Measurements from ENCODE around the gene TENM4.
"Not testable (repeated sequence)": the region's sequence is repeated elsewhere in the genome, so short reads cannot be mapped to it uniquely, and the experiment has no call there.

The TENM4 gene

GRCh38 chr11:78641541-78641940 lies 799.3 kb downstream of the TENM4 start:
- no peak overlapping the region for H3K4me3 ChIP-seq
- no peak overlapping the region for H3K27ac ChIP-seq

DNA sequence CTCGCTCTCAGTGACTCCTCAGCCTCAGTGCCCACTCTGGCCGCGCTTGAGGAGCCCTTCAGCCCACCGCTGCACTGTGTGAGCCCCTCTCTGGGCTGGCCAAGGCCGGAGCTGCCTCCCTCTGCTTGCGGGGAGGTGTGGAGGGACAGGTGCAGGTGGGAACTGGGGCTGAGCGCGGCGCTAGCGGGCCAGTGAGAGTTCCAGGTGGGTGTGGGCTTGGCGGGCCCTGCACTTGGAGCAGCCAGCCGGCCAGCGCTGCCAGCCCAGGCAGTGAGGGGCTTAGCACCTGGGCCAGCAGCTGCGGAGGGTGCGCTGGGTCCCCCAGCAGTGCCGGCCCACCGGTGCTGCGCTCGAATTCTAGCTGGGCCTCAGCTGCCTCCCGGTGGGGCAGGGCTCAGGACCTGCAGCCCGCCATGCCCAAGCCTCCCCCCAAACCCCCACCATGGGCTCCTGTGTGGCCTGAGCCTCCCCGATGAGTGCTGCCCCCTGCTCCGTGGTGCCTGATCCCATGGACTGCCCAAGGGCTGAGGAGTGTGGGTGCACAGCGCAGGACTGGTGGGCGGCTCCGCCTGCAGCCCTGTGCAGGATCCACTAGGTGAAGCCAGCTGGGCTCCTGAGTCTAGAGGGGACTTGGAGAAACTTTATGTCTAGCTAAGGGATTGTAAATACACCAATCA lies 802.0 kb downstream of the TENM4 start:
- Histone ChIP-seq H3K4me3 (no peak overlapping the region), H3K27ac (no peak overlapping the region)

- not testable (repeated sequence) for H3K4me3 ChIP-seq, H3K27ac ChIP-seq
These were observed 803.3 kb downstream of the TENM4 start for GRCh38 chr11:78637527-78637926.

DNA sequence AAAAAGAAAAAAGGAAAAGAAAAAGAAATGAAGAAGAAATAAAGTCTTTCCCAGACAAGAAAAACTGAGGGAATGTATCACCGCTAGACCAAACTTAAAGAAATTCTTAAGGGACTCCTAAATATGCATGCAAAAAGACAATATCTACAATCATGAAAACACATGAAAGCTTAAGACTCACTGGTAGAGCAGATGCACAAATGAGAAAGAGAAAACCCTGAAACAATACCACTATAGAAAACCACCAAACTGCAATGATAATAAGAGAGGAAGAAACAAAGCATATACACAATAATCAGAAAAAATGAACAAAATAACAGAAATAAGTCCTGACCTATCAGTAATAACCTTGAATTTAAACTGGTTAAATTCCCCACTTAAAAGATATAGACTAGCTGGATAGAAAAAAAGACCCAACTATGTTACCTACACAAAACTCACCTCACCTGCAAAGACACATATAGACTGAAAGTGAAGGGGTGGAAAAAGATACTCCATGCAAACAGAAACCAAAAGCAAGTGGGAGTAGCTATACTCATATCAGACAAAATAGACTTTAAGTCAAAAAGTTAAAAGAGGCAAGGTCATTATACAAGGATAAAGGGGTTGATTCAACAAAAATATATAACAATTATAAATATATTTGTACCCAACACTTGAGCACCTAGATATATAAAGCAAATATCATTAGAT lies 804.9 kb downstream of the TENM4 start:
- Histone ChIP-seq H3K4me3 (no peak overlapping the region), H3K27ac (no peak overlapping the region)

DNA sequence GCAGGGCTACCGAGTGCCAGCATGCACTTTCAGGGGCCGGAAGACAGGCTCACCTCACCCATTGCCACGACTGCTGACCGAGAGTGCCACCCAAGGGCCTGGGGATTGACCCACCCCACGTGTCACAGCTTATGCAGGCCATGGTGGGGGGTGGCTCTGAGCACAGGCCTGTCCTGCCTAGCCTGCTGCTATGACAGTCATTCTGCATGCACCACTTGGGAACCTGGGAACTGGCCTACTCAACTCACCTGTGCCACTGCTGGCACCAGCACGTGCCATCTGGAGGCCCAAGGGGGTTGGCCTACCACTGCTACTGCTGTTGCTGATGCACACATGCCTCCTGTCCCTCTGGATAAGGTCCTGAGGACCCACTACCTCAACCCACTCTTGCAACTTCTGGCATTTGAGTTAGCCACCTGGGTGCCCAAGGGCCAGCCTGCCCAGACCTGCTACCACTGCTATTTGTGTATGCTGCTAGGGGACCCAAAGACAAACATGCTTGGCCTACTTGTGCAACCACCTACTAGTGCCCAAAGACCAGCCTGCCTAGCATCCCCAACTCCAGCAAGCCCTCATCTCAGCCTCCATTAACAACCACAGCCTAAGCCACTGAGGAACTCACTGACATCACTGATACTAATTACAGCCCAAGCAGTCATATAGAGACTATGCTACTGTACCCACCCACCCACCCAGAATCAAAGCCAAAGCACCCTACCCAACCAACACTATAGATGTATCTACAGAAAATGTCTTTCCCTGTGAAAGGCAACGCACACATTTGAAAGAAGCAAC lies 807.1 kb downstream of the TENM4 start:
- no peak overlapping the region for H3K4me3 ChIP-seq
- H3K27ac ChIP-seq, result no peak overlapping the region

DNA sequence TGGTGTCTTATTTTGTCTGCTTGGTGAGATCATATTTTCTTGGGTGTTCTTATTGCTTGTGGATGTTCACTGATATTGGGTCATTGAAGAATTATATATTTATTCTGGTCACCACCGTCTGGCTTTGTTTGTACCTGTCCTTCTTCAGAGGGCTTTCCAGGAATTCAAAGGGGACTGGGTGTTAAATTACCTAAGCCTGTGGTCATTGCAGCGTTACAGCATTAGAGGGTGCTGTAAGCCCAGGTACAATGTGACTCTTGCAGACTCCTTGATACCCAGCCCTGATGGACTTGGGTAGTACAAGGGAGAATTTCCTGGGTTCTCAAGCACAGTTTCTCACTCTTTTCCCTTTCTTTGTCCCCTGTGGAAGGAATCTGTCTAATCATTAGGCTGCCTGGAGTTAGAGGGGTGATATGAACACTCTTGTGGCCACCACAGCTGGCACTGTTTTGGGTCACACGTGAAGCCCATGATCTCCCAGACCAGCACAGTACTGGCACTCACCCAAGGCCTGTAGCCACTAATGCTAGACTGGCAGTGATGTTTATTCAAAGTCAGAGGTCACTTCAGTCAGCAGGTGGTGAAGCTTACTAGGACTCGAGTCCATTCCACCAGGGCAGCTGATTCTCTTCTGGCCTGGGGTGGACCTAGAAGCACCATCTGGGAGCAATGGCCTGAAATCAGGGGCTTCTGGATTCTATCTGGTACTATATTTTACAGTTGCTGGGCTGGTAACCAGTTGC lies 810.1 kb downstream of the TENM4 start:
- Histone ChIP-seq H3K4me3 (no peak overlapping the region), H3K27ac (no peak overlapping the region)

GRCh38 chr11:78630155-78630554 lies 810.7 kb downstream of the TENM4 start:
- no peak overlapping the region for H3K27ac ChIP-seq
- no peak overlapping the region for H3K4me3 ChIP-seq

- Histone ChIP-seq H3K27ac (no peak overlapping the region), H3K4me3 (no peak overlapping the region)
These were observed 818.2 kb downstream of the TENM4 start for GRCh38 chr11:78622666-78623065.

DNA sequence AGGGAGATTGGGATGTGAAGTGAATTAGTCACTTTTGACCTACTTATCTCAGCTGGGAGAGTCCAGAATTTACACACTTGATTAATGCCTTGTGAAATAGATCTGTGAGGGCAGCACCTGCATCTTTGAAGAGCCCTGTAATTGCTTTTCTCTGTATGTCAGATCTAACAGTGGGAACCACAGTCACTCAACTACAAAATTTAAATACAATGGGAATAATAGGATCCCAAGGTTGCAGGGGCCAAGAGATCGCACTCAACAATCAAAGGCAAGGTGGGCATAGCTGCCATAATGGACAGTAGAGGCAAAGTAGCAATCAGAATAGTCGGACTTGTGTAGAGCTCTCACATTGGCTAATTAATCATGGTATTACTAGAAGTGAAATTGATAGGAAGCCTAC lies 820.7 kb downstream of the TENM4 start:
- H3K27ac ChIP-seq, result no peak overlapping the region
- no peak overlapping the region for H3K4me3 ChIP-seq

DNA sequence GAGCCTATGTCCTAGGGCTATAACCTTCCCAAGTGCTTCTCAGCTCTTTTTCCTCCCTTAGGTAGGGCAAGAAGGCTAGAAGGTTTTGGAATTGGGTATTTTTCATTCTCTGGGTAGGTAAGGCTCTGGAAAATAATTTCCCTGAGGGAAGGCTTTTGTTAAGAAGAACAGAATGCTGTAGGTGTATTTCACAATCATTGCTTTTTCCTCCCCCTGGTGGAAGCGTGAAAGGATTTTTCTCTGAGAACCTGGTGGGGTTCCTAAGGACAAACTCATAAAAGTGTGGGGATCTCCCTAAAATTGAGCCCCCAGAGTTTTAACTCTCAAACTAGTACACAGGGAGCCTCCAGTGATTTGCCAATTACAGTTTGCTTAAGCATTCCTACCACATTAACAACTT lies 825.1 kb downstream of the TENM4 start:
- no peak overlapping the region for H3K4me3 ChIP-seq
- no peak overlapping the region for H3K27ac ChIP-seq

DNA sequence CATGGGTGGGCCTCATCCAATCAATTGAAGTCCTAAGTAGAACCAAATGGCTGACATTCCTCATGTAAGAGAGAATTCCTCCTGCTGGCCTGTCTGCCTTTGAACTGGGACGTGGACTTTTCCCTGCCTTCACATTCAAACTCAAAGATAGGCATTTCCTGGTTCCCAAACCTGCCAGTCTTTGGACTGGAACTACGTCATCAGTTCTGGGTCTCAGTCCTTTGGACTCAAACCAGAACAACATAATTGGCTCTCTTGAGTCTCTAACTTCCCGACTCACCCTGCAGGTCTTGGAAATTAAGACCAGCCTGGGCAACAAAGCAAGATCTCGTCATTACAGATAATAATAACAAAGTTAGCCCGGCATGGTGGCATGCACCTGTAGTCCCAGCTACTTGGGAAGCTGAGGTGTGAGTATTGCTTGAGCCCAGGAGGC lies 827.4 kb downstream of the TENM4 start:
- Histone ChIP-seq H3K27ac (no peak overlapping the region), H3K4me3 (no peak overlapping the region)

DNA sequence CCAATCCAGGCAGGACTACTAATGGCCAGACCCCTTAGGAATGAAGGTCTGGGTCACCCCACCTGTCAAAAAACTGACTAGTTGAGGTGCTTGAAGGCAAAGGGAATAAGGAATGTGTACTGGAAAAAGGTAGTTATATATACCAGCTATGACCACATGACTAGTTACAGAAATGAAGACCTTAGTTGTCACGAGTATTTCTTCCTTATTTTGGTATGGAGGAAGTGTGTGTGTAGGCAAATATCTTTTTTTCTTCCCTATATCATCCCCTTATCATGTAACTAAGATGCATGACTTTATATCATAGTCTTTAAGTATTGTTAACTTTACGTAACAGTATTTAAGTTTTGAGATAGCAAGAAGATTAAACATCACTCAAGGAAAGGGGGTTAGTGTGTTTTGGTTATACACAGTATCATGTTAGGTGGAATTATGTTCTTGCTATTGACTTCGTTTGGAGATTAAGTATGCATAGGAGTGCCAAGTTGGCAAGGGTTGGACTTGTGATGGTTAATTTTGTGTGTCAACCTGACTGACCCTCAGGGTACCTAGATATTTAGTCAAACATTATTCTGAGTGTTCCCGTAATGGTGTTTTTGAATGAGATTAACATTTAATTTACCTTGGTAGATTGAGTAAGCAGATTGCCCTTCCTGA lies 828.0 kb downstream of the TENM4 start:
- H3K4me3 ChIP-seq, result no peak overlapping the region
- no peak overlapping the region for H3K27ac ChIP-seq

- not testable (repeated sequence) for H3K4me3 ChIP-seq
These were observed 831.5 kb downstream of the TENM4 start for GRCh38 chr11:78609321-78609720.

GRCh38 chr11:78607696-78608095 lies 833.1 kb downstream of the TENM4 start:
- no peak overlapping the region for H3K27ac ChIP-seq
- no peak overlapping the region for H3K4me3 ChIP-seq

More at GRCh38 chr11:78609321-78609720, 831.5 kb downstream of the TENM4 start:
- not testable (repeated sequence) for H3K27ac ChIP-seq

GRCh38 chr11:78606667-78607066 lies 834.2 kb downstream of the TENM4 start:
- Histone ChIP-seq H3K4me3 (no peak overlapping the region), H3K27ac (no peak overlapping the region)

- no peak overlapping the region for H3K27ac ChIP-seq
- H3K4me3 ChIP-seq, result no peak overlapping the region
These were observed 835.5 kb downstream of the TENM4 start for GRCh38 chr11:78605296-78605695.

DNA sequence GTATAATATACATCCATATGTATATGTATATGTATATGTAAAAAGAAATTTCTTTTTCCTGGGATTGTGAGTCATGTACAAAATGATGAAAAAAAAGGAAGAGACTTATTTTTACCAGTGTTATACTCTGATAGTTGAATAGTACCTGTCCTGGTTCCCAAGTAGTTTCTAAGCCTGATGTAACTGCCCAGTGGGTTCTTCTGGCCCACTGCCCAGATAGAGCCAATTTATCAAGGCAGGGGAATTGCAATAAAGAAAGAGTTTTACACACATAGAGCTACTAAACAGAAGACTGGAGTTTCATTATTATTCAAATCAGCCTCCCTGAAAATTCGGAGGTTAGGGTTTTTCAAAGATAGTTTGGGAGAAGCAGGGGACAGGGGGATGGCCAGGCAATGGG lies 837.0 kb downstream of the TENM4 start:
- H3K27ac ChIP-seq, result no peak overlapping the region
- H3K4me3 ChIP-seq, result no peak overlapping the region

Data from skin epidermis (tissue), 12 donors.